ENCODE measurements around the gene ABCD2.

ABCD2 gene

GRCh38 chr12:39621670-39622069 lies 2.1 kb upstream of the ABCD2 start:
- no peak for TF ChIP-seq CTCF (IDR thresholded peaks at IDR 0.05; ENCODE audit: insufficient read depth, low read depth, low read length, missing control alignments)
- no peak for DNase-seq (ENCODE audit: low read depth)
- H3K4me3 ChIP-seq (ENCODE audit: low read depth, low read length), result peak overlapping the region; percentile 80

- peak; percentile 78 for DNase-seq (ENCODE audit: low read depth)
- H3K4me3 ChIP-seq (ENCODE audit: low read depth, low read length), result peak overlapping the region; percentile 80
- no peak for TF ChIP-seq CTCF (IDR thresholded peaks at IDR 0.05; ENCODE audit: insufficient read depth, low read depth, low read length, missing control alignments)
Observed at GRCh38 chr12:39620659-39621658, 1.4 kb upstream of the ABCD2 start.

DNA sequence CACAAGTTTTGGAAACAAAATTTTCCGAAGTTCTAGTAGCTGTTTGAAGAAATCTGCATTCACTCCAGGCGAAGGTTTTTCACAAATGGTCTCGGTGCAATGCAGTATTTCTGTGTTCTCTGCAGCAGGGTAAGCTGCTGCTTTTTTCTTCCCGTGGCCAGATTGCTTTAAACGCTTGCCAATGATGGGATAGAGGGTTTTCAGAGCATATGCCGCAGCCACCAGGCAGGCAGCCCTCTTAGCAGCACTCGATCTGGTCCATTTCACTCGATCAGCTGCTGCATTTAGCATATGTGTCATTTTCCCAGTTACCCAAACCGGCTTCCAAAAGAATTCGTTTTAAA lies 315 bp downstream of the ABCD2 start:
- TF ChIP-seq CTCF (IDR thresholded peaks at IDR 0.05; ENCODE audit: insufficient read depth, low read depth, low read length, missing control alignments), result no peak
- peak overlapping the region; percentile 75 for H3K4me3 ChIP-seq (ENCODE audit: low read depth, low read length)
- DNase-seq (ENCODE audit: low read depth), result peak; percentile 67

DNA sequence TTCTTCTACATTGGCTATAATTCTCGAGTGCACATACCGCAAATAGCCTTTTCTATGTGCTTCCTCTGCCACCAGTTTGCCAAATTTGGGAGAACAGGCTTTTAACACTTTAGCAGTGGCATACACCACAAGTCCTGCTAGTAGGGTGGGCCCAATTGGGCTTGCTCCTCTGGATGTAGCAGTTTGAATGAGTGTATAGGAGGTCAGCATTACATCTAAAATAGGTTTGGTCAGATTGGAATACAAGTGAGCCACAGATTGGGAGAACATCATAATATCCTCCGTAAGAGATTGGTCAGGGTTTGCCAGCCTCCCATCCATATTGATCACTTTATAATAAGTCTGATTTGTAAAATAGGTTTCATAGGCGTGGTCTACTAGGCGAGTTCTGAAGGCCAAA lies 902 bp downstream of the ABCD2 start:
- no peak for TF ChIP-seq CTCF (IDR thresholded peaks at IDR 0.05; ENCODE audit: insufficient read depth, low read depth, low read length, missing control alignments)
- H3K4me3 ChIP-seq (ENCODE audit: low read depth, low read length), result peak overlapping the region; percentile 75
- peak; percentile 47 for DNase-seq (ENCODE audit: low read depth)

- DNase-seq (ENCODE audit: low read depth), result peak; percentile 71
- H3K4me3 ChIP-seq (ENCODE audit: low read depth, low read length), result peak overlapping the region; percentile 75
- TF ChIP-seq CTCF (IDR thresholded peaks at IDR 0.05; ENCODE audit: insufficient read depth, low read depth, low read length, missing control alignments), result no peak
Observed at GRCh38 chr12:39617887-39618286, 1.7 kb downstream of the ABCD2 start.

GRCh38 chr12:39616666-39617065 lies 2.9 kb downstream of the ABCD2 start:
- H3K4me3 ChIP-seq (ENCODE audit: low read depth, low read length), result peak overlapping the region; percentile 75
- TF ChIP-seq CTCF (IDR thresholded peaks at IDR 0.05; ENCODE audit: insufficient read depth, low read depth, low read length, missing control alignments), result no peak
- no peak for DNase-seq (ENCODE audit: low read depth)

All from GM12865 (cell line).